ENCODE data around the gene PWWP2A. TPM values are rescaled to one million over a fixed set of nuclear protein-coding genes. Genes with fewer than 3 reads are reported as not detected.

PWWP2A gene
- total and polyA plus RNA-seq, 2 of the 8 experiments (the other 6 are each of a cell fraction or from before 2014, with no cell fraction given), result 18.5 to 63.0 TPM

GRCh38 chr5:160152287-160152686 lies 33.0 kb upstream of the PWWP2A start:
- no peak overlapping the region for H4K8ac ChIP-seq (ENCODE audit: extremely low read depth, insufficient read depth, low read length)
- H4K20me1 ChIP-seq (replicated peaks in 1 of 2; ENCODE audit: control insufficient read depth in 1 of 2, insufficient read depth in 2 of 2, low read length in 2 of 2), result no peaks in the 10 kb centered on the region
- no peak overlapping the region for H3K4me3 ChIP-seq (ENCODE audit: extremely low read depth in 1 of 4, insufficient read depth in 2 of 4, low read depth in 3 of 4, low read length in 4 of 4)
- no peak overlapping the region for H3K27ac ChIP-seq (ENCODE audit: low read depth, low read length)
- no peak overlapping the region for H2BK120ac ChIP-seq (replicated peaks; ENCODE audit: low read depth, low read length)
- DNase-seq (ENCODE audit: low read depth in 1 of 2, low spot score in 2 of 2), result no peak
- no peak overlapping the region for H4K91ac ChIP-seq (replicated peaks; ENCODE audit: insufficient read length, low read length)
- ChIA-PET POLR2A (ENCODE audit: partially characterized antibody) (interaction anchor here (0.6 kb wide), 1 partner anchor 25 kb away, joined by 3 read pairs; no protein-coding TSS in a partner anchor), CTCF (ENCODE audit: partially characterized antibody) (interaction anchor here (1.0 kb wide), 1 partner anchor 24 kb away, joined by 3 read pairs; no protein-coding TSS in a partner anchor)
- H3K9me3 ChIP-seq (ENCODE audit: insufficient read depth in 2 of 2, low read depth in 1 of 2, low read length in 1 of 2), result no peaks in the 10 kb centered on the region
- no peak overlapping the region for H3K56ac ChIP-seq (replicated peaks; ENCODE audit: insufficient read length, low read depth, low read length)
- H3K4me2 ChIP-seq (ENCODE audit: insufficient read depth in 1 of 2, low read depth in 2 of 2, low read length in 2 of 2), result no peak overlapping the region
- no peaks in the 10 kb centered on the region for H3K4me1 ChIP-seq (replicated peaks in 1 of 4; ENCODE audit: control insufficient read depth in 3 of 4, insufficient read depth in 4 of 4, low read length in 3 of 4)
- no peak for FAIRE-seq
- H3K18ac ChIP-seq (ENCODE audit: extremely low read depth, low read length), result no peak overlapping the region
- H3K27me3 ChIP-seq (replicated peaks in 1 of 4; ENCODE audit: control insufficient read depth in 3 of 4, extremely low read depth in 1 of 4, insufficient read depth in 3 of 4, low read length in 3 of 4), result no peaks in the 10 kb centered on the region; a peak in 1 of 7 replicates
- no peak overlapping the region for H3K9ac ChIP-seq (replicated peaks in 1 of 4; ENCODE audit: extremely low read depth in 1 of 4, low read depth in 3 of 4, low read length in 3 of 4)
- no peak overlapping the region for H2BK15ac ChIP-seq (ENCODE audit: low read length)
- no peak overlapping the region for H2BK5ac ChIP-seq (ENCODE audit: low read depth, low read length)
- H2BK12ac ChIP-seq (ENCODE audit: low read depth, low read length), result no peak overlapping the region
- no peak overlapping the region for H2AK5ac ChIP-seq (ENCODE audit: low read depth, low read length)
- H3K4ac ChIP-seq (replicated peaks; ENCODE audit: insufficient read length, low read depth, low read length), result no peak overlapping the region
- H3K23me2 ChIP-seq (ENCODE audit: low read depth, low read length), result no peaks in the 10 kb centered on the region
- H3K79me1 ChIP-seq (ENCODE audit: low read depth, low read length), result no peaks in the 10 kb centered on the region
- no peaks in the 10 kb centered on the region for H3K36me3 ChIP-seq (ENCODE audit: control insufficient read depth in 2 of 4, insufficient read depth in 4 of 4, low read length in 3 of 4)
- no CpG with 5 or more reads among the region's 1 CpG for WGBS, 2 experiments (ENCODE audit: extremely low coverage in 1 of 2, insufficient coverage in 1 of 2, insufficient read length in 1 of 2, insufficient replicate concordance in 2 of 2, low coverage in 1 of 2, low lambda C conversion rate in 2 of 2, missing lambda C conversion rate in 1 of 2)
- H4K5ac ChIP-seq (ENCODE audit: insufficient read length, low read depth, low read length), result no peak overlapping the region
- H3K14ac ChIP-seq (ENCODE audit: insufficient read length), result no peak overlapping the region
- no peak overlapping the region for H3K23ac ChIP-seq (ENCODE audit: insufficient read length)
- no peak overlapping the region for H2BK20ac ChIP-seq (ENCODE audit: low read length)
- no peaks in the 10 kb centered on the region for H3K79me2 ChIP-seq (ENCODE audit: control insufficient read depth in 1 of 2, insufficient read depth in 2 of 2, low read length in 2 of 2)
- no peak overlapping the region for H2AFZ ChIP-seq (ENCODE audit: low read length)
- no peak for TF ChIP-seq SIRT6 (IDR thresholded peaks at IDR 0.05; ENCODE audit: low read length)
- no peak for TF ChIP-seq SP1 (IDR thresholded peaks at IDR 0.05; ENCODE audit: low read depth, low read length)
- no peak for TF ChIP-seq NRF1 (IDR thresholded peaks at IDR 0.05; ENCODE audit: low read depth, low read length)
- no peak for TF ChIP-seq ATF2 (IDR thresholded peaks at IDR 0.05; ENCODE audit: low read length)
